ENCODE measurements around the gene HES2.
A peak's percentile ranks its signal among the peaks of the same experiment; 100 is the strongest.

Gene HES2

DNA sequence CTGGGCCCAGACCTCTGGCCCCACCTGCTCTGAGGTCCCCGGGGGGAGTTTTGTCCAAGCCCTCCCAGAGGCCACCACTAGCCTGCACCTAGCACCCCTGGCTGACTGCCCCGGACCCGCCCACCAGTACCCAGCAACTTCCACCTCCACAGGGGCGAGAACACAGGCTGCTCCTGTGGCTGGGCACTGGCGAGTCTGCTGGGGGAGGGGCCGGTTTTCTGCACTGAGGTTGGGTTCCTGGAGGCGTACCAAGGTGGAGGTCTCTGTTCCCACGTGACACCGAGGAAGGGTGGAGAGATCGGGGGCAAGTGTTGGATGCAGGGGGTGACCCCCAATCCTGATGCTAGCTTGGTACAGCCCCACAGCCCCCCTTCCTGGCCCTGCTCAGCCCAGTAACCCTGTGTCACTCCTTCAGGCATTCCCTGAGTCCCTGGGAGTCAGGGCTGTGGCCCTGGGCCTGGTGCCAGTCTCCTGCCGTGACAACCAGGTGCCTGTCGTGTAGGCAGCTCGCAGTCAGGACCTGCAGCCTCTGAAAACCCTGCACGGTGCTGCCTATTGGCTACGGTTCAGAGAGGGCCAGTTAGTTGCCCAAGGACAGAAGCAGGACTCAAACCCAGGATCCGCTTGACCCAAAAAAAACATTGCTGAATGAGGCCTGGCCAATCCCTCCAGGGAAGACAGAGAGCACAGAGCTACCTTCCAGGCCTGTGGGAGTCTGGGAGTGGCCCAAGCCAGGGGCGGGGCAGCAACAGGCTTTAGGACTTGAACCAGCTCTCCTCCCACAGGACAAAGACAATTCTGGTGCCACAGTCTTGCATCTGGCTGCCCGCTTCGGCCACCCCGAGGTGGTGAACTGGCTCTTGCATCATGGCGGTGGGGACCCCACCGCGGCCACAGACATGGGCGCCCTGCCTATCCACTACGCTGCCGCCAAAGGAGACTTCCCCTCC lies 8.0 kb upstream of the HES2 start:
- no peak overlapping the region for H2BK120ac ChIP-seq (ENCODE audit: low read depth, low read length)
- no peak overlapping the region for H4K5ac ChIP-seq (ENCODE audit: low read length)
- no peak overlapping the region for H3K18ac ChIP-seq (ENCODE audit: low read length)
- H4K8ac ChIP-seq (ENCODE audit: low read depth, low read length) = no peak overlapping the region
- H2BK15ac ChIP-seq (replicated peaks; ENCODE audit: low read depth) = no peak overlapping the region
- no peak overlapping the region for H3K9ac ChIP-seq (ENCODE audit: low read length)
- no peak overlapping the region for H3K4ac ChIP-seq (ENCODE audit: low read depth, low read length)
- no peak overlapping the region for H3K4me2 ChIP-seq (ENCODE audit: low read length)
- H3K79me2 ChIP-seq (ENCODE audit: control insufficient read depth, insufficient read depth, low read length) = no peaks in the 10 kb centered on the region
- no peak overlapping the region for H3K27ac ChIP-seq (ENCODE audit: low read depth, low read length)
- no peak overlapping the region for H2AK5ac ChIP-seq (ENCODE audit: low read length)
- no peaks in the 10 kb centered on the region for H3K36me3 ChIP-seq (ENCODE audit: control insufficient read depth, insufficient read depth, low read length)
- no peaks in the 10 kb centered on the region for H3K79me1 ChIP-seq (ENCODE audit: low read length)
- peaks cover 22% of the 10 kb centered on the region for H3K27me3 ChIP-seq (ENCODE audit: insufficient read depth, low read length, poor library complexity)
- H3K56ac ChIP-seq (ENCODE audit: low read length) = no peak overlapping the region
- no peak overlapping the region for H2BK5ac ChIP-seq (ENCODE audit: low read length)
- H3K23ac ChIP-seq (ENCODE audit: low read length) = no peak overlapping the region
- H3K4me1 ChIP-seq (ENCODE audit: control insufficient read depth, low read depth, low read length) = no peaks in the 10 kb centered on the region
- no peak overlapping the region for H3K4me3 ChIP-seq (ENCODE audit: low read length)
- no peak for DNase-seq
- WGBS (ENCODE audit: extremely low coverage, insufficient coverage, low lambda C conversion rate) = no CpG with 5 or more reads among the region's 26 CpGs

DNA sequence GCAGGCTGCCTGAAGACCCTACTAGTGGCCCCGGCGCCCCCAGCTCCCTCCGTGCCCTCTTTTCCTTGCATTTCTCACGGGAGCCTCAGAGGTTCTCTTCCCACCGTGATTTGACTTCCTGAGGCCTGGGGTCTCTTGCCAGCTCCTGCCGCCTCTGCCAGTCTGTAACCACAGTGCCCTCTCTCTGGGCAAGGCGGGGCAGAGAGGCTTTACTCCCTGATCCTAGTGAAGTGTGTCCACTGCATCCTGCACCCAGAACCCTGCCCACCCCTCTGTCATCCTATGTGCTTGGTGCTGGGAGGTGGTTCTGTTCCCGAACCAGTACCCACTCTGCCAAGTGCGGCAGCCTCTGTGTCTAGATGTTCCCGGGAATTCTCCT lies 7.2 kb upstream of the HES2 start:
- H2AK5ac ChIP-seq (ENCODE audit: low read length) = no peak overlapping the region
- no peak for DNase-seq
- H3K56ac ChIP-seq (ENCODE audit: low read length) = no peak overlapping the region
- H3K9ac ChIP-seq (ENCODE audit: low read length) = no peak overlapping the region
- H3K4ac ChIP-seq (ENCODE audit: low read depth, low read length) = no peak overlapping the region
- no peak overlapping the region for H2BK15ac ChIP-seq (replicated peaks; ENCODE audit: low read depth)
- no peak overlapping the region for H3K4me2 ChIP-seq (ENCODE audit: low read length)
- no peak overlapping the region for H3K23ac ChIP-seq (ENCODE audit: low read length)
- H3K4me1 ChIP-seq (ENCODE audit: control insufficient read depth, low read depth, low read length) = no peaks in the 10 kb centered on the region
- H3K36me3 ChIP-seq (ENCODE audit: control insufficient read depth, insufficient read depth, low read length) = no peaks in the 10 kb centered on the region
- no peaks in the 10 kb centered on the region for H3K79me1 ChIP-seq (ENCODE audit: low read length)
- no peak overlapping the region for H2BK5ac ChIP-seq (ENCODE audit: low read length)
- no peak overlapping the region for H4K5ac ChIP-seq (ENCODE audit: low read length)
- H2BK120ac ChIP-seq (ENCODE audit: low read depth, low read length) = no peak overlapping the region
- H4K8ac ChIP-seq (ENCODE audit: low read depth, low read length) = no peak overlapping the region
- no CpG with 5 or more reads among the region's 10 CpGs for WGBS (ENCODE audit: extremely low coverage, insufficient coverage, low lambda C conversion rate)
- peaks cover 23% of the 10 kb centered on the region for H3K27me3 ChIP-seq (ENCODE audit: insufficient read depth, low read length, poor library complexity)
- no peak overlapping the region for H3K18ac ChIP-seq (ENCODE audit: low read length)
- no peak overlapping the region for H3K4me3 ChIP-seq (ENCODE audit: low read length)
- no peak overlapping the region for H3K27ac ChIP-seq (ENCODE audit: low read depth, low read length)
- H3K79me2 ChIP-seq (ENCODE audit: control insufficient read depth, insufficient read depth, low read length) = no peaks in the 10 kb centered on the region

DNA sequence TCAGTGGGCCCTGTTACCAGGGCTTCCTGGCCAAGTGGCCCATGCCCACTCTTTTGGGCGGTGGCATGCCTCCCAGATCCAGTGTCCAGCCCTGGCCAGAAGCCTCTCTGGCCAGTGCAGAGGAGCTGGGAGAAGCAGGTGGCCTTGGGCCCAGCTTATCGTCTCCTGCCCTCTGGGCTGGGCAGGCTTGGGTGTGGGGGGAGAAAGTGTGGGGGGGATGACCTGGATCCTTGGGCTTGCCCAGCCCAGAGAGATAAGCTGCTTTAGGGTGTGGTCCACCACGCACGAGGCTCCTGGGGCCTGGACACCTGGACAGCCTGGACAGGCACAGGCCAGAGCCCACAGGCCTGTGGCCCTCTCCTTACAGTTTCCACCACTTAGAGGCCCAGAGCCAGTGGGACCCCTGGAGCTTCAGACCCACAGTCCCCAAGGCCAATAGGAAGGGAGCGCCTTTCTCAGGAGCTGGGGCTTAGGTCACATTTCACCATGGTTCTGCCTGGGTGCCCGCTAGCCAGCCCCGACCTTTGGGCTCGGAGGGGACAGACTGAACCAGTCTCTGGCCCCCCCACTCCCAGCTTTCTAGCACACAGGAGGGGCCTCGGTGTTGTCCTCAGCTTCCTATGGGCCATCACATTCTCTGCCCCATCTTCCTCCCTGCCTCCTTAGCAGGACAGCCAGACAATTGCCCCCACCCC lies 6.7 kb upstream of the HES2 start:
- H4K8ac ChIP-seq (ENCODE audit: low read depth, low read length) = no peak overlapping the region
- H3K36me3 ChIP-seq (ENCODE audit: control insufficient read depth, insufficient read depth, low read length) = no peaks in the 10 kb centered on the region
- H2BK120ac ChIP-seq (ENCODE audit: low read depth, low read length) = no peak overlapping the region
- peaks cover 27% of the 10 kb centered on the region for H3K27me3 ChIP-seq (ENCODE audit: insufficient read depth, low read length, poor library complexity)
- no peak overlapping the region for H3K18ac ChIP-seq (ENCODE audit: low read length)
- WGBS (ENCODE audit: extremely low coverage, insufficient coverage, low lambda C conversion rate) = no CpG with 5 or more reads among the region's 9 CpGs
- H3K79me2 ChIP-seq (ENCODE audit: control insufficient read depth, insufficient read depth, low read length) = no peaks in the 10 kb centered on the region
- H2AK5ac ChIP-seq (ENCODE audit: low read length) = no peak overlapping the region
- H3K23ac ChIP-seq (ENCODE audit: low read length) = no peak overlapping the region
- no peak overlapping the region for H4K5ac ChIP-seq (ENCODE audit: low read length)
- no peak overlapping the region for H2BK5ac ChIP-seq (ENCODE audit: low read length)
- no peak overlapping the region for H3K4me2 ChIP-seq (ENCODE audit: low read length)
- no peak overlapping the region for H3K4ac ChIP-seq (ENCODE audit: low read depth, low read length)
- H3K4me1 ChIP-seq (ENCODE audit: control insufficient read depth, low read depth, low read length) = no peaks in the 10 kb centered on the region
- H2BK15ac ChIP-seq (replicated peaks; ENCODE audit: low read depth) = no peak overlapping the region
- H3K27ac ChIP-seq (ENCODE audit: low read depth, low read length) = no peak overlapping the region
- no peak overlapping the region for H3K4me3 ChIP-seq (ENCODE audit: low read length)
- no peak overlapping the region for H3K9ac ChIP-seq (ENCODE audit: low read length)
- DNase-seq = no peak
- H3K56ac ChIP-seq (ENCODE audit: low read length) = no peak overlapping the region
- no peaks in the 10 kb centered on the region for H3K79me1 ChIP-seq (ENCODE audit: low read length)

DNA sequence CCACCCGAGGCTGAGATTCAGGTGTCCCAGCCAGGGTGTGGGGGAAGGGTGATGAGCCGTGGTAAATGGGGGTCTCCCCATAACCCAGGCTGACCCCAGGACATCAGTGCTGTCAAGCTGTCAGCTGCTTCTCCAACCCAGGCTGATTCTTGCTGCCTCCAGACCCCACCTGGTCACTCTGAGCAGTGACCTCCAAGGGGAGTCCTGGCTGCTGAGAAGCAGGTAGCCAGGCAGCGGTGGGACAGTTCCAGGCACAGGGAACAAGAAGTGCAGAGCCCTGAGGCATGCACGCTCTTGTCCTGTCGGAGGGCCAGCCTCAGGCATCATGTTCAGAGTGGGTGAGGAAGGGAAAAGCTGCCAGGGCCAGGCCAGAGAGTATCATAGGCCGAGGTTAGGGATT lies 5.9 kb upstream of the HES2 start:
- no peak overlapping the region for H2BK15ac ChIP-seq (replicated peaks; ENCODE audit: low read depth)
- WGBS (ENCODE audit: extremely low coverage, insufficient coverage, low lambda C conversion rate) = no CpG with 5 or more reads among the region's 6 CpGs
- no peak overlapping the region for H2BK5ac ChIP-seq (ENCODE audit: low read length)
- H3K4me1 ChIP-seq (ENCODE audit: control insufficient read depth, low read depth, low read length) = no peaks in the 10 kb centered on the region
- no peak overlapping the region for H3K18ac ChIP-seq (ENCODE audit: low read length)
- no peak overlapping the region for H3K56ac ChIP-seq (ENCODE audit: low read length)
- H2BK120ac ChIP-seq (ENCODE audit: low read depth, low read length) = no peak overlapping the region
- no peak for DNase-seq
- peaks cover 35% of the 10 kb centered on the region for H3K27me3 ChIP-seq (ENCODE audit: insufficient read depth, low read length, poor library complexity)
- no peaks in the 10 kb centered on the region for H3K36me3 ChIP-seq (ENCODE audit: control insufficient read depth, insufficient read depth, low read length)
- no peak overlapping the region for H4K8ac ChIP-seq (ENCODE audit: low read depth, low read length)
- no peaks in the 10 kb centered on the region for H3K79me1 ChIP-seq (ENCODE audit: low read length)
- H3K4me3 ChIP-seq (ENCODE audit: low read length) = no peak overlapping the region
- H3K4ac ChIP-seq (ENCODE audit: low read depth, low read length) = no peak overlapping the region
- no peaks in the 10 kb centered on the region for H3K79me2 ChIP-seq (ENCODE audit: control insufficient read depth, insufficient read depth, low read length)
- no peak overlapping the region for H3K4me2 ChIP-seq (ENCODE audit: low read length)
- no peak overlapping the region for H2AK5ac ChIP-seq (ENCODE audit: low read length)
- H3K9ac ChIP-seq (ENCODE audit: low read length) = no peak overlapping the region
- no peak overlapping the region for H3K23ac ChIP-seq (ENCODE audit: low read length)
- H4K5ac ChIP-seq (ENCODE audit: low read length) = no peak overlapping the region
- no peak overlapping the region for H3K27ac ChIP-seq (ENCODE audit: low read depth, low read length)

GRCh38 chr1:6424619-6425593 lies 5.2 kb upstream of the HES2 start, which contains the start of gene ESPN:
Gene ESPN, plus strand, starts transcription at chr1:6424776. Its CDS starts 180 bp downstream, at chr1:6424956.
- H3K79me2 ChIP-seq (ENCODE audit: control insufficient read depth, insufficient read depth, low read length) = no peaks in the 10 kb centered on the region
- no peak within 1 kb of the TSS for H3K4ac ChIP-seq (ENCODE audit: low read depth, low read length)
- H3K79me1 ChIP-seq (ENCODE audit: low read length) = no peaks in the 10 kb centered on the region
- no peak within 1 kb of the TSS for H3K56ac ChIP-seq (ENCODE audit: low read length)
- no peak within 1 kb of the TSS for H4K5ac ChIP-seq (ENCODE audit: low read length)
- H3K36me3 ChIP-seq (ENCODE audit: control insufficient read depth, insufficient read depth, low read length) = no peaks in the 10 kb centered on the region
- no peak within 1 kb of the TSS for H2BK120ac ChIP-seq (ENCODE audit: low read depth, low read length)
- no peak within 1 kb of the TSS for H3K4me3 ChIP-seq (ENCODE audit: low read length)
- H3K4me2 ChIP-seq (ENCODE audit: low read length) = no peak within 1 kb of the TSS
- H2AK5ac ChIP-seq (ENCODE audit: low read length) = no peak within 1 kb of the TSS
- H3K23ac ChIP-seq (ENCODE audit: low read length) = peak within 1 kb of the TSS; percentile 66
- H2BK15ac ChIP-seq (replicated peaks; ENCODE audit: low read depth) = no peak within 1 kb of the TSS
- H3K4me1 ChIP-seq (ENCODE audit: control insufficient read depth, low read depth, low read length) = no peaks in the 10 kb centered on the region
- no peak within 1 kb of the TSS for H3K18ac ChIP-seq (ENCODE audit: low read length)
- no peak within 1 kb of the TSS for H4K8ac ChIP-seq (ENCODE audit: low read depth, low read length)
- H2BK5ac ChIP-seq (ENCODE audit: low read length) = no peak within 1 kb of the TSS
- H3K27ac ChIP-seq (ENCODE audit: low read depth, low read length) = no peak within 1 kb of the TSS
- H3K9ac ChIP-seq (ENCODE audit: low read length) = no peak within 1 kb of the TSS
- no peak for DNase-seq
- WGBS (ENCODE audit: extremely low coverage, insufficient coverage, low lambda C conversion rate) = no CpG with 5 or more reads among the region's 99 CpGs
- H3K27me3 ChIP-seq (ENCODE audit: insufficient read depth, low read length, poor library complexity) = peaks cover 42% of the 10 kb centered on the region

Measured in mesendoderm (in vitro differentiated cells).